Measurements from ENCODE around the gene ADAMTSL3.

Gene ADAMTSL3

GRCh38 chr15:83922649-83923294, 268.8 kb downstream of the ADAMTSL3 start:
- Histone ChIP-seq H4K8ac (ENCODE audit: low read depth, low read length) (no peak overlapping the region), H3K18ac (ENCODE audit: low read length) (no peak overlapping the region), H2AK5ac (ENCODE audit: low read length) (no peak overlapping the region), H4K5ac (ENCODE audit: low read length) (no peak overlapping the region), H3K27me3 (ENCODE audit: insufficient read depth, low read length, poor library complexity) (no peaks in the 10 kb centered on the region), H3K9ac (ENCODE audit: low read length) (no peak overlapping the region), H2BK120ac (ENCODE audit: low read depth, low read length) (no peak overlapping the region), H3K79me1 (ENCODE audit: low read length) (no peaks in the 10 kb centered on the region), H3K4ac (ENCODE audit: low read depth, low read length) (no peak overlapping the region), H2BK15ac (replicated peaks; ENCODE audit: low read depth) (no peak overlapping the region), H3K79me2 (ENCODE audit: control insufficient read depth, insufficient read depth, low read length) (no peaks in the 10 kb centered on the region), H3K27ac (ENCODE audit: low read depth, low read length) (no peak overlapping the region), H3K4me1 (ENCODE audit: control insufficient read depth, low read depth, low read length) (no peaks in the 10 kb centered on the region), H3K56ac (ENCODE audit: low read length) (no peak overlapping the region), H3K4me2 (ENCODE audit: low read length) (no peak overlapping the region), H3K4me3 (ENCODE audit: low read length) (no peak overlapping the region), H2BK5ac (ENCODE audit: low read length) (no peak overlapping the region), H3K36me3 (ENCODE audit: control insufficient read depth, insufficient read depth, low read length) (no peaks in the 10 kb centered on the region), H3K23ac (ENCODE audit: low read length) (no peak overlapping the region)
- no peak for DNase-seq
- no CpG with 5 or more reads among the region's 2 CpGs for WGBS (ENCODE audit: extremely low coverage, insufficient coverage, low lambda C conversion rate)

DNA sequence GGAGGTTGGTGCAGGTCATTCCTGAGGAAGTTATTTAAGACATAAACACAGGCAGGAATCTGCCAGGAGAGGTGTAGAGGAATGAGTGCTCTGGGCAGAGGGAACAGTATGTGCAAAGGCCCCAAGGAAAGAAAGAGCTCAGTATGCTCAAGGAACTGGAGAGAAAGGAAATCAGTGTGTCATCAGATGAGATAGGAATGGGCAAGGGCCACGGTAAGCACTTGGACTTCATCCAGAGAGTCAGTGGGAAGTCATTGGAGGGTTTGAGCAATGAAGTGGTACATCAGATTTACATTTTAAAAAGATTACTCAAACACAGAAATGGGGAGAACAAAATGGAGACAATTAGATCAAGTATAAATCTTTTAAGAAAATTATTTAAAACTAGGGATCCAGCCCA, 272.2 kb downstream of the ADAMTSL3 start:
- Histone ChIP-seq H3K4ac (ENCODE audit: low read depth, low read length) (no peak overlapping the region), H2BK120ac (ENCODE audit: low read depth, low read length) (no peak overlapping the region), H3K9ac (ENCODE audit: low read length) (no peak overlapping the region), H3K56ac (ENCODE audit: low read length) (no peak overlapping the region), H3K18ac (ENCODE audit: low read length) (no peak overlapping the region), H3K23ac (ENCODE audit: low read length) (no peak overlapping the region), H3K4me2 (ENCODE audit: low read length) (no peak overlapping the region), H3K36me3 (ENCODE audit: control insufficient read depth, insufficient read depth, low read length) (no peaks in the 10 kb centered on the region), H3K79me2 (ENCODE audit: control insufficient read depth, insufficient read depth, low read length) (no peaks in the 10 kb centered on the region), H2AK5ac (ENCODE audit: low read length) (no peak overlapping the region), H2BK15ac (replicated peaks; ENCODE audit: low read depth) (no peak overlapping the region), H3K4me1 (ENCODE audit: control insufficient read depth, low read depth, low read length) (no peaks in the 10 kb centered on the region), H4K8ac (ENCODE audit: low read depth, low read length) (no peak overlapping the region), H3K4me3 (ENCODE audit: low read length) (no peak overlapping the region), H4K5ac (ENCODE audit: low read length) (no peak overlapping the region), H3K27me3 (ENCODE audit: insufficient read depth, low read length, poor library complexity) (no peaks in the 10 kb centered on the region), H2BK5ac (ENCODE audit: low read length) (no peak overlapping the region), H3K27ac (ENCODE audit: low read depth, low read length) (no peak overlapping the region), H3K79me1 (ENCODE audit: low read length) (no peaks in the 10 kb centered on the region)
- DNase-seq, result no peak
- WGBS (ENCODE audit: extremely low coverage, insufficient coverage, low lambda C conversion rate), result no CpG with 5 or more reads among the region's 1 CpG

DNA sequence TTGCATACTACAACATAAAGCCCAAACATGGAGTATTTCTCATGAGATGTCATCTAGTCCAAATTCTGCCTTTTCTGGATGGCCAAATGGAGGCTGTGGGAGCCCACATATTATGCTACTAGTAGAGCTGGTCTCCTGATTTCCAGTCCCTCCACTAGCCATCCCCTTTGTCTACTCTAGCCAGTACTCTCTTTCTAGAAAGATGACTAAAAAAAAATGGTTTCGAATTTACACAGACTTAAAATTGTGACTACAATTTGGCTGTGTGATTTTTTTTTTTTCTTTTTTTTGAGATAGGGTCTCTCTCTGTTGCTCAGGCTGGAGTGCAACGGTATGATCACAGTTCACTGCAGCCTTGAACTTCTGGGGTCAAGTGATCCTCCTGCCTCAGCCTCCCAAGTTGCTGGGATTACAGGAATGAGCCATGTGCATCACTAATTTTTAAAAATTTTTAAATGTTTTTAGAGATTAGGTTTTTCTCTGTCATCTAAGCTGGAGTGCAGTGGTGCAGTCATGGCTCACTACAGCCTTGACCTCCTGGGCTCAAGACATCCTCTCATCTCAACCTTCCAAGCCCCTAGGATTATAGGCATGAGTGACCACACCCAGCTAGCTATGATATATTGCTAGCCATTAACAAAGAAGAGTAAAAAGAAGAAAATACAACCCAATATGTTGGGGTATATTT, 273.9 kb downstream of the ADAMTSL3 start:
- no peaks in the 10 kb centered on the region for H3K79me1 ChIP-seq (ENCODE audit: low read length)
- H3K4me1 ChIP-seq (ENCODE audit: control insufficient read depth, low read depth, low read length), result no peaks in the 10 kb centered on the region
- no peak overlapping the region for H3K27ac ChIP-seq (ENCODE audit: low read depth, low read length)
- no peak overlapping the region for H2BK120ac ChIP-seq (ENCODE audit: low read depth, low read length)
- H3K9ac ChIP-seq (ENCODE audit: low read length), result no peak overlapping the region
- no peaks in the 10 kb centered on the region for H3K27me3 ChIP-seq (ENCODE audit: insufficient read depth, low read length, poor library complexity)
- H3K4me2 ChIP-seq (ENCODE audit: low read length), result no peak overlapping the region
- H3K79me2 ChIP-seq (ENCODE audit: control insufficient read depth, insufficient read depth, low read length), result no peaks in the 10 kb centered on the region
- no peaks in the 10 kb centered on the region for H3K36me3 ChIP-seq (ENCODE audit: control insufficient read depth, insufficient read depth, low read length)
- no peak overlapping the region for H2BK15ac ChIP-seq (replicated peaks; ENCODE audit: low read depth)
- no peak overlapping the region for H3K4ac ChIP-seq (ENCODE audit: low read depth, low read length)
- no peak overlapping the region for H2BK5ac ChIP-seq (ENCODE audit: low read length)
- no CpG with 5 or more reads among the region's 2 CpGs for WGBS (ENCODE audit: extremely low coverage, insufficient coverage, low lambda C conversion rate)
- H3K4me3 ChIP-seq (ENCODE audit: low read length), result no peak overlapping the region
- no peak overlapping the region for H4K8ac ChIP-seq (ENCODE audit: low read depth, low read length)
- no peak overlapping the region for H3K23ac ChIP-seq (ENCODE audit: low read length)
- H3K18ac ChIP-seq (ENCODE audit: low read length), result no peak overlapping the region
- no peak overlapping the region for H3K56ac ChIP-seq (ENCODE audit: low read length)
- H2AK5ac ChIP-seq (ENCODE audit: low read length), result no peak overlapping the region
- DNase-seq, result no peak
- H4K5ac ChIP-seq (ENCODE audit: low read length), result no peak overlapping the region

DNA sequence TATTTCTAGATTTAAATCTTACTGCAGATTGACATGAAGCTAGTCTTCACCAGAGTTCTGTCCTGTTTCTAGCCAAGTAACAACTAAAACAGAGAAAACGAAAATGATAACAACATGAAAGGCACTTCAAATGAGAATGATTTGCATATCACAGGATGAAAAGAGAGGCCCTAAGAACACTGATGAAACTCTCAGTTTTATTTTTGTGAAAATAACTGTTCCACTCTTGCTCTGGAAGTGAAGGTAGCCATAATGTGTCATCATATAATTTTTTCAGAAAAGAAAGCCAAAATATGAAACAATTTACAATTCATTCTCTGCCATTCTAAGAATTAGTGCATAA, 274.4 kb downstream of the ADAMTSL3 start:
- H3K4ac ChIP-seq (ENCODE audit: low read depth, low read length), result no peak overlapping the region
- H3K4me2 ChIP-seq (ENCODE audit: low read length), result no peak overlapping the region
- H3K4me1 ChIP-seq (ENCODE audit: control insufficient read depth, low read depth, low read length), result no peaks in the 10 kb centered on the region
- H3K9ac ChIP-seq (ENCODE audit: low read length), result no peak overlapping the region
- no peak overlapping the region for H2BK120ac ChIP-seq (ENCODE audit: low read depth, low read length)
- no peak overlapping the region for H3K27ac ChIP-seq (ENCODE audit: low read depth, low read length)
- no peak overlapping the region for H2BK15ac ChIP-seq (replicated peaks; ENCODE audit: low read depth)
- no peak overlapping the region for H4K5ac ChIP-seq (ENCODE audit: low read length)
- H2BK5ac ChIP-seq (ENCODE audit: low read length), result no peak overlapping the region
- no peak overlapping the region for H3K4me3 ChIP-seq (ENCODE audit: low read length)
- no peaks in the 10 kb centered on the region for H3K79me2 ChIP-seq (ENCODE audit: control insufficient read depth, insufficient read depth, low read length)
- no peak overlapping the region for H3K18ac ChIP-seq (ENCODE audit: low read length)
- no peaks in the 10 kb centered on the region for H3K79me1 ChIP-seq (ENCODE audit: low read length)
- WGBS (ENCODE audit: extremely low coverage, insufficient coverage, low lambda C conversion rate), result no CpG with 5 or more reads among the region's 1 CpG
- no peak for DNase-seq
- H3K36me3 ChIP-seq (ENCODE audit: control insufficient read depth, insufficient read depth, low read length), result no peaks in the 10 kb centered on the region
- no peak overlapping the region for H2AK5ac ChIP-seq (ENCODE audit: low read length)
- no peak overlapping the region for H3K56ac ChIP-seq (ENCODE audit: low read length)
- H4K8ac ChIP-seq (ENCODE audit: low read depth, low read length), result no peak overlapping the region
- H3K23ac ChIP-seq (ENCODE audit: low read length), result no peak overlapping the region
- no peaks in the 10 kb centered on the region for H3K27me3 ChIP-seq (ENCODE audit: insufficient read depth, low read length, poor library complexity)

- no CpG with 5 or more reads among the region's 5 CpGs for WGBS (ENCODE audit: extremely low coverage, insufficient coverage, low lambda C conversion rate)
- no peak overlapping the region for H3K4ac ChIP-seq (ENCODE audit: low read depth, low read length)
- no peaks in the 10 kb centered on the region for H3K79me2 ChIP-seq (ENCODE audit: control insufficient read depth, insufficient read depth, low read length)
- no peak overlapping the region for H4K5ac ChIP-seq (ENCODE audit: low read length)
- no peaks in the 10 kb centered on the region for H3K27me3 ChIP-seq (ENCODE audit: insufficient read depth, low read length, poor library complexity)
- H3K4me1 ChIP-seq (ENCODE audit: control insufficient read depth, low read depth, low read length), result no peaks in the 10 kb centered on the region
- no peak overlapping the region for H2BK15ac ChIP-seq (replicated peaks; ENCODE audit: low read depth)
- no peak for DNase-seq
- H3K4me2 ChIP-seq (ENCODE audit: low read length), result no peak overlapping the region
- H3K4me3 ChIP-seq (ENCODE audit: low read length), result no peak overlapping the region
- no peak overlapping the region for H4K8ac ChIP-seq (ENCODE audit: low read depth, low read length)
- H2AK5ac ChIP-seq (ENCODE audit: low read length), result no peak overlapping the region
- H2BK5ac ChIP-seq (ENCODE audit: low read length), result no peak overlapping the region
- no peak overlapping the region for H3K56ac ChIP-seq (ENCODE audit: low read length)
- H3K79me1 ChIP-seq (ENCODE audit: low read length), result no peaks in the 10 kb centered on the region
- no peak overlapping the region for H3K27ac ChIP-seq (ENCODE audit: low read depth, low read length)
- no peak overlapping the region for H3K9ac ChIP-seq (ENCODE audit: low read length)
- H3K18ac ChIP-seq (ENCODE audit: low read length), result no peak overlapping the region
- no peak overlapping the region for H3K23ac ChIP-seq (ENCODE audit: low read length)
- H2BK120ac ChIP-seq (ENCODE audit: low read depth, low read length), result no peak overlapping the region
- H3K36me3 ChIP-seq (ENCODE audit: control insufficient read depth, insufficient read depth, low read length), result no peaks in the 10 kb centered on the region
Observed at GRCh38 chr15:83928878-83929418, 275.0 kb downstream of the ADAMTSL3 start.
